ENCODE results near the gene ZNF839.

ZNF839 gene

GRCh38 chr14:102377696-102378095, 58.1 kb downstream of the ZNF839 start:
- H3K9me3 Mint-ChIP-seq: no peaks in the 10 kb centered on the region
- H3K27ac Mint-ChIP-seq: no peak overlapping the region
- peaks cover 10% of the 10 kb centered on the region for H3K36me3 Mint-ChIP-seq
- peaks cover 13% of the 10 kb centered on the region for H3K4me1 Mint-ChIP-seq
- no peaks in the 10 kb centered on the region for H3K27me3 Mint-ChIP-seq
- no peak overlapping the region for H3K4me3 Mint-ChIP-seq

- Mint-ChIP-seq H3K27ac (no peak overlapping the region), H3K9me3 (no peaks in the 10 kb centered on the region), H3K4me3 (no peak overlapping the region), H3K27me3 (no peaks in the 10 kb centered on the region), H3K4me1 (peaks cover 6% of the 10 kb centered on the region), H3K36me3 (peaks cover 10% of the 10 kb centered on the region)
Measured at GRCh38 chr14:102378830-102379229, 59.3 kb downstream of the ZNF839 start.

- Mint-ChIP-seq H3K4me1 (peaks cover 1% of the 10 kb centered on the region), H3K36me3 (peaks cover 3% of the 10 kb centered on the region), H3K9me3 (peaks cover 1% of the 10 kb centered on the region), H3K4me3 (no peak overlapping the region), H3K27me3 (no peaks in the 10 kb centered on the region), H3K27ac (no peak overlapping the region)
Measured at GRCh38 chr14:102387086-102387485, 67.5 kb downstream of the ZNF839 start.

GRCh38 chr14:102389246-102389645, 69.7 kb downstream of the ZNF839 start:
- Mint-ChIP-seq H3K4me1 (peaks cover 11% of the 10 kb centered on the region), H3K27ac (no peak overlapping the region), H3K9me3 (peaks cover 5% of the 10 kb centered on the region), H3K27me3 (no peaks in the 10 kb centered on the region), H3K4me3 (no peak overlapping the region), H3K36me3 (peaks cover 5% of the 10 kb centered on the region)

- Mint-ChIP-seq H3K4me3 (no peak overlapping the region), H3K27me3 (no peaks in the 10 kb centered on the region), H3K27ac (no peak overlapping the region), H3K36me3 (peaks cover 5% of the 10 kb centered on the region), H3K9me3 (peaks cover 5% of the 10 kb centered on the region), H3K4me1 (peaks cover 17% of the 10 kb centered on the region)
Measured at GRCh38 chr14:102390064-102390855, 70.7 kb downstream of the ZNF839 start.
